ENCODE results near the gene SPINDOC. TPM values are rescaled to one million over a fixed set of nuclear protein-coding genes. Genes with fewer than 3 reads are reported as not detected.

Gene SPINDOC
- total and polyA plus RNA-seq, 9 of the 15 experiments (the other 6 are each of a cell fraction or from before 2014, with no cell fraction given): 0.70 to 36.3 (median 19.6) TPM

DNA sequence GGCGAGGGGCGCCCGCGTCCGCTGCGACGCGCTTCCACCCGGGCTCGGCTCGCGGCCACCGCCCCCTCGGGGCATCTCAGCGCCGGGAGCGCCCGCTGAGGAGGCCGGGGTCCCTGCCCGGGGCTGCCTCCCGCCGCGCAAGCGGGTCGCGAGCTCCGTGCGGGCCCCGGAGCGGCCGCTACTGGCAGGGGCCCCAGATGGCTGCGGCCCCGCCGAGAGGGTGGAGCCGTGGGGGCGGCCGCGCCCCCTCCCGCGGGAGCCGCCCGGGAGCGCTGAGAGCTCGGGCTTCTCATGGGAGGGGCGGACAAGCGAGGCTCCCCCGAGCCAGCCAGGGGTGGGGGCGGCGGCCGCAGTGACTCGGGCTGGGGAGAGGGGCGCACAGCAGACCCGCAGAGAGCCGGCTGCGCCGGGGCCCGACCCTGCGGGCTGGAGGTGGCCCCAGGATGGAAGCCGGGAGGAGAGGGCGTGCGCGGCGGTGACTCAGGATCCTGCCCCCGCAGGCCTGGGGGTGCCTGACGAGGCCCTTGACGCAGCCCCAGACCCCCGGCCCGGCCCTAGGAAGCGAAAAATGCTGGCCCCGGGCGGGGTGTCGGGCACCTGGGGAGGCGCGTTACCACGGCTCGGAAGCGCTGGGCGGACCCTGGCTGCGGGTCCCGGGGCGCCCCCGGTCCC lies 44.1 kb upstream of the SPINDOC start (continued):
- TF ChIP-seq, protein P1, sequence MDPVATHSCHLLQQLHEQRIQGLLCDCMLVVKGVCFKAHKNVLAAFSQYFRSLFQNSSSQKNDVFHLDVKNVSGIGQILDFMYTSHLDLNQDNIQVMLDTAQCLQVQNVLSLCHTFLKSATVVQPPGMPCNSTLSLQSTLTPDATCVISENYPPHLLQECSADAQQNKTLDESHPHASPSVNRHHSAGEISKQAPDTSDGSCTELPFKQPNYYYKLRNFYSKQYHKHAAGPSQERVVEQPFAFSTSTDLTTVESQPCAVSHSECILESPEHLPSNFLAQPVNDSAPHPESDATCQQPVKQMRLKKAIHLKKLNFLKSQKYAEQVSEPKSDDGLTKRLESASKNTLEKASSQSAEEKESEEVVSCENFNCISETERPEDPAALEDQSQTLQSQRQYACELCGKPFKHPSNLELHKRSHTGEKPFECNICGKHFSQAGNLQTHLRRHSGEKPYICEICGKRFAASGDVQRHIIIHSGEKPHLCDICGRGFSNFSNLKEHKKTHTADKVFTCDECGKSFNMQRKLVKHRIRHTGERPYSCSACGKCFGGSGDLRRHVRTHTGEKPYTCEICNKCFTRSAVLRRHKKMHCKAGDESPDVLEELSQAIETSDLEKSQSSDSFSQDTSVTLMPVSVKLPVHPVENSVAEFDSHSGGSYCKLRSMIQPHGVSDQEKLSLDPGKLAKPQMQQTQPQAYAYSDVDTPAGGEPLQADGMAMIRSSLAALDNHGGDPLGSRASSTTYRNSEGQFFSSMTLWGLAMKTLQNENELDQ (CRISPR knock-in tag; IDR thresholded peaks at IDR 0.05; ENCODE audit: borderline replicate concordance): no peak
- TF ChIP-seq CBX5 (IDR thresholded peaks at IDR 0.05; ENCODE audit: borderline replicate concordance, low read depth) (no peak), MECOM (CRISPR knock-in tag; IDR thresholded peaks at IDR 0.05) (no peak), ZC3H4 (CRISPR knock-in tag; IDR thresholded peaks at IDR 0.05; ENCODE audit: borderline replicate concordance) (no peak), SLC30A9 (CRISPR knock-in tag; IDR thresholded peaks at IDR 0.05) (no peak), XRCC5 (IDR thresholded peaks at IDR 0.05; ENCODE audit: low read depth, low read length) (no peak), STAT5B (CRISPR knock-in tag; IDR thresholded peaks at IDR 0.05) (no peak), PHTF2 (CRISPR knock-in tag; IDR thresholded peaks at IDR 0.05) (no peak), HDAC1 (IDR thresholded peaks at IDR 0.05) (no peak), ZNF143 (CRISPR knock-in tag; IDR thresholded peaks at IDR 0.05) (no peak)
- TF ChIP-seq, protein P2, sequence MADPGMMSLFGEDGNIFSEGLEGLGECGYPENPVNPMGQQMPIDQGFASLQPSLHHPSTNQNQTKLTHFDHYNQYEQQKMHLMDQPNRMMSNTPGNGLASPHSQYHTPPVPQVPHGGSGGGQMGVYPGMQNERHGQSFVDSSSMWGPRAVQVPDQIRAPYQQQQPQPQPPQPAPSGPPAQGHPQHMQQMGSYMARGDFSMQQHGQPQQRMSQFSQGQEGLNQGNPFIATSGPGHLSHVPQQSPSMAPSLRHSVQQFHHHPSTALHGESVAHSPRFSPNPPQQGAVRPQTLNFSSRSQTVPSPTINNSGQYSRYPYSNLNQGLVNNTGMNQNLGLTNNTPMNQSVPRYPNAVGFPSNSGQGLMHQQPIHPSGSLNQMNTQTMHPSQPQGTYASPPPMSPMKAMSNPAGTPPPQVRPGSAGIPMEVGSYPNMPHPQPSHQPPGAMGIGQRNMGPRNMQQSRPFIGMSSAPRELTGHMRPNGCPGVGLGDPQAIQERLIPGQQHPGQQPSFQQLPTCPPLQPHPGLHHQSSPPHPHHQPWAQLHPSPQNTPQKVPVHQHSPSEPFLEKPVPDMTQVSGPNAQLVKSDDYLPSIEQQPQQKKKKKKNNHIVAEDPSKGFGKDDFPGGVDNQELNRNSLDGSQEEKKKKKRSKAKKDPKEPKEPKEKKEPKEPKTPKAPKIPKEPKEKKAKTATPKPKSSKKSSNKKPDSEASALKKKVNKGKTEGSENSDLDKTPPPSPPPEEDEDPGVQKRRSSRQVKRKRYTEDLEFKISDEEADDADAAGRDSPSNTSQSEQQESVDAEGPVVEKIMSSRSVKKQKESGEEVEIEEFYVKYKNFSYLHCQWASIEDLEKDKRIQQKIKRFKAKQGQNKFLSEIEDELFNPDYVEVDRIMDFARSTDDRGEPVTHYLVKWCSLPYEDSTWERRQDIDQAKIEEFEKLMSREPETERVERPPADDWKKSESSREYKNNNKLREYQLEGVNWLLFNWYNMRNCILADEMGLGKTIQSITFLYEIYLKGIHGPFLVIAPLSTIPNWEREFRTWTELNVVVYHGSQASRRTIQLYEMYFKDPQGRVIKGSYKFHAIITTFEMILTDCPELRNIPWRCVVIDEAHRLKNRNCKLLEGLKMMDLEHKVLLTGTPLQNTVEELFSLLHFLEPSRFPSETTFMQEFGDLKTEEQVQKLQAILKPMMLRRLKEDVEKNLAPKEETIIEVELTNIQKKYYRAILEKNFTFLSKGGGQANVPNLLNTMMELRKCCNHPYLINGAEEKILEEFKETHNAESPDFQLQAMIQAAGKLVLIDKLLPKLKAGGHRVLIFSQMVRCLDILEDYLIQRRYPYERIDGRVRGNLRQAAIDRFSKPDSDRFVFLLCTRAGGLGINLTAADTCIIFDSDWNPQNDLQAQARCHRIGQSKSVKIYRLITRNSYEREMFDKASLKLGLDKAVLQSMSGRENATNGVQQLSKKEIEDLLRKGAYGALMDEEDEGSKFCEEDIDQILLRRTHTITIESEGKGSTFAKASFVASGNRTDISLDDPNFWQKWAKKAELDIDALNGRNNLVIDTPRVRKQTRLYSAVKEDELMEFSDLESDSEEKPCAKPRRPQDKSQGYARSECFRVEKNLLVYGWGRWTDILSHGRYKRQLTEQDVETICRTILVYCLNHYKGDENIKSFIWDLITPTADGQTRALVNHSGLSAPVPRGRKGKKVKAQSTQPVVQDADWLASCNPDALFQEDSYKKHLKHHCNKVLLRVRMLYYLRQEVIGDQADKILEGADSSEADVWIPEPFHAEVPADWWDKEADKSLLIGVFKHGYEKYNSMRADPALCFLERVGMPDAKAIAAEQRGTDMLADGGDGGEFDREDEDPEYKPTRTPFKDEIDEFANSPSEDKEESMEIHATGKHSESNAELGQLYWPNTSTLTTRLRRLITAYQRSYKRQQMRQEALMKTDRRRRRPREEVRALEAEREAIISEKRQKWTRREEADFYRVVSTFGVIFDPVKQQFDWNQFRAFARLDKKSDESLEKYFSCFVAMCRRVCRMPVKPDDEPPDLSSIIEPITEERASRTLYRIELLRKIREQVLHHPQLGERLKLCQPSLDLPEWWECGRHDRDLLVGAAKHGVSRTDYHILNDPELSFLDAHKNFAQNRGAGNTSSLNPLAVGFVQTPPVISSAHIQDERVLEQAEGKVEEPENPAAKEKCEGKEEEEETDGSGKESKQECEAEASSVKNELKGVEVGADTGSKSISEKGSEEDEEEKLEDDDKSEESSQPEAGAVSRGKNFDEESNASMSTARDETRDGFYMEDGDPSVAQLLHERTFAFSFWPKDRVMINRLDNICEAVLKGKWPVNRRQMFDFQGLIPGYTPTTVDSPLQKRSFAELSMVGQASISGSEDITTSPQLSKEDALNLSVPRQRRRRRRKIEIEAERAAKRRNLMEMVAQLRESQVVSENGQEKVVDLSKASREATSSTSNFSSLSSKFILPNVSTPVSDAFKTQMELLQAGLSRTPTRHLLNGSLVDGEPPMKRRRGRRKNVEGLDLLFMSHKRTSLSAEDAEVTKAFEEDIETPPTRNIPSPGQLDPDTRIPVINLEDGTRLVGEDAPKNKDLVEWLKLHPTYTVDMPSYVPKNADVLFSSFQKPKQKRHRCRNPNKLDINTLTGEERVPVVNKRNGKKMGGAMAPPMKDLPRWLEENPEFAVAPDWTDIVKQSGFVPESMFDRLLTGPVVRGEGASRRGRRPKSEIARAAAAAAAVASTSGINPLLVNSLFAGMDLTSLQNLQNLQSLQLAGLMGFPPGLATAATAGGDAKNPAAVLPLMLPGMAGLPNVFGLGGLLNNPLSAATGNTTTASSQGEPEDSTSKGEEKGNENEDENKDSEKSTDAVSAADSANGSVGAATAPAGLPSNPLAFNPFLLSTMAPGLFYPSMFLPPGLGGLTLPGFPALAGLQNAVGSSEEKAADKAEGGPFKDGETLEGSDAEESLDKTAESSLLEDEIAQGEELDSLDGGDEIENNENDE (IDR thresholded peaks at IDR 0.05; ENCODE audit: low read depth, low read length): no peak
- TF ChIP-seq, protein P3, sequence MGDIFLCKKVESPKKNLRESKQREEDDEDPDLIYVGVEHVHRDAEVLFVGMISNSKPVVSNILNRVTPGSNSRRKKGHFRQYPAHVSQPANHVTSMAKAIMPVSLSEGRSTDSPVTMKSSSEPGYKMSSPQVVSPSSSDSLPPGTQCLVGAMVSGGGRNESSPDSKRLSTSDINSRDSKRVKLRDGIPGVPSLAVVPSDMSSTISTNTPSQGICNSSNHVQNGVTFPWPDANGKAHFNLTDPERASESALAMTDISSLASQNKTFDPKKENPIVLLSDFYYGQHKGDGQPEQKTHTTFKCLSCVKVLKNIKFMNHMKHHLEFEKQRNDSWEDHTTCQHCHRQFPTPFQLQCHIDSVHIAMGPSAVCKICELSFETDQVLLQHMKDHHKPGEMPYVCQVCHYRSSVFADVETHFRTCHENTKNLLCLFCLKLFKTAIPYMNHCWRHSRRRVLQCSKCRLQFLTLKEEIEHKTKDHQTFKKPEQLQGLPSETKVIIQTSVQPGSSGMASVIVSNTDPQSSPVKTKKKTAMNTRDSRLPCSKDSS (IDR thresholded peaks at IDR 0.05; ENCODE audit: low read depth, partially characterized antibody): no peak

All from K562 (cell line).